Suprapubic skin (tissue), 3 donors: ENCODE data around the gene SORT1.

ENCODE experiments used
- CTCF ChIP-seq, 2 donors: fragments of 200-600 bp in 1 of 2; fragments of 450-650 bp in 1 of 2; sonication (generic) in 1 of 2; IDR thresholded peaks; one replicate each; pipeline ENCODE4 v1.5.1; 2016 to 2019; ENCODE audit warnings: antibody characterized with exemption in 2 of 2, mild to moderate bottlenecking in 1 of 2, moderate library complexity in 1 of 2
- EP300 ChIP-seq: sonication (generic); formaldehyde crosslinking; IDR thresholded peaks from one replicate; pipeline ENCODE4 v1.6.1; 2017; ENCODE audit warnings: antibody characterized with exemption
- POLR2A ChIP-seq, 2 donors: fragments of 450-650 bp; IDR thresholded peaks; one replicate each; pipeline ENCODE4 v1.6.1; 2017; ENCODE audit warnings: antibody characterized with exemption in 2 of 2, mild to moderate bottlenecking in 2 of 2, moderate library complexity in 2 of 2

GRCh38 chr1:109272831-109273547 is 124.7 kb downstream of the SORT1 start:
- TF ChIP-seq CTCF (IDR thresholded peaks at IDR 0.05) = no peak
- TF ChIP-seq POLR2A (IDR thresholded peaks at IDR 0.05) = no peak
- TF ChIP-seq EP300 = no peak
